CD4-positive, CD25-positive, alpha-beta regulatory T cell (primary cell): ENCODE measurements around the gene ZNF32. TPM values are rescaled to one million over a fixed set of nuclear protein-coding genes. Genes with fewer than 3 reads are reported as not detected.
A peak's percentile ranks its signal among the peaks of the same experiment; 100 is the strongest.

Experiments
- ATAC-seq, 2 donors: fragments of 150-1000 bp; cut with Tn5 transposase; one replicate each; pipeline ENCODE4 v1.10.0; 2021; ENCODE audit warnings: low read depth in 2 of 2, moderate number of reproducible peaks in 2 of 2, moderate library complexity in 1 of 2
- DNase-seq, 3 donors: peaks; one replicate each; pipeline versions ENCODE4 v3.0.0 to v3.0.0-alpha.2; 2012 to 2022; ENCODE audit warnings: mixed read lengths in 1 of 3
- H3K27ac ChIP-seq: one replicate; pipeline ENCODE4 v1.7.0; 2013; ENCODE audit warnings: mild to moderate bottlenecking, low read length; ENCODE audit not compliant: insufficient read depth, poor library complexity, severe bottlenecking
- H3K27me3 ChIP-seq: one replicate; pipeline ENCODE4 v1.7.0; 2013; ENCODE audit warnings: low read length; ENCODE audit not compliant: control insufficient read depth, insufficient read depth
- H3K36me3 ChIP-seq: one replicate; pipeline ENCODE4 v1.7.0; 2013; ENCODE audit warnings: mild to moderate bottlenecking, low read length, moderate library complexity; ENCODE audit not compliant: control insufficient read depth, insufficient read depth
- H3K4me1 ChIP-seq: 2 replicates; pipeline ENCODE4 v1.7.0; 2013; ENCODE audit warnings: mild to moderate bottlenecking, low read length; ENCODE audit not compliant: insufficient read depth, control insufficient read depth, poor library complexity, severe bottlenecking
- H3K4me3 ChIP-seq: one replicate; pipeline ENCODE4 v1.7.0; 2013; ENCODE audit warnings: low read depth, mild to moderate bottlenecking, low read length, moderate library complexity
- H3K9me3 ChIP-seq, 2 experiments: 1 replicate in 1 of 2; 2 replicates in 1 of 2; pipeline ENCODE4 v1.7.0; 2013; ENCODE audit warnings: low read length in 2 of 2, mild to moderate bottlenecking in 1 of 2, moderate library complexity in 1 of 2; ENCODE audit not compliant: control insufficient read depth in 2 of 2
- H3K27ac Mint-ChIP-seq, 3 donors: one replicate each; pipeline ENCODE4 v1.8.0; 2020 to 2022; ENCODE audit warnings: mild to moderate bottlenecking in 3 of 3, mixed read lengths in 3 of 3, moderate library complexity in 2 of 3
- H3K27me3 Mint-ChIP-seq: one replicate; pipeline ENCODE4 v1.8.0; 2022; ENCODE audit warnings: mild to moderate bottlenecking, mixed read lengths
- H3K36me3 Mint-ChIP-seq: one replicate; pipeline ENCODE4 v1.8.0; 2020; ENCODE audit warnings: mixed read lengths
- H3K4me1 Mint-ChIP-seq, 4 donors: one replicate each; pipeline ENCODE4 v1.8.0; 2020 to 2022; ENCODE audit warnings: mixed read lengths in 4 of 4, mild to moderate bottlenecking in 1 of 4
- H3K4me3 Mint-ChIP-seq, 4 donors: one replicate each; pipeline ENCODE4 v1.8.0; 2020 to 2022; ENCODE audit warnings: mild to moderate bottlenecking in 4 of 4, mixed read lengths in 4 of 4, moderate library complexity in 3 of 4
- H3K9me3 Mint-ChIP-seq, 7 donors: one replicate each; pipeline ENCODE4 v1.8.0; 2020 to 2022; ENCODE audit warnings: mixed read lengths in 7 of 7, mild to moderate bottlenecking in 3 of 7, moderate library complexity in 2 of 7
- polyA plus RNA-seq, 4 donors: library from polyadenylated mRNA; unstranded; fragments of 300-500 nt; fragmentation: Illumina TruSeq; gene quantifications; one replicate each; pipeline ENCODE4 v1.2.3, GENCODE V29; 2021
- total RNA-seq: library from RNA; stranded (reverse); gene quantifications from one replicate; pipeline ENCODE4 v1.2.3, GENCODE V29; 2022

The ZNF32 gene
- total and polyA plus RNA-seq, 5 donors from 2014 or later, result 18.6 to 82.7 (median 71.2) TPM

DNA sequence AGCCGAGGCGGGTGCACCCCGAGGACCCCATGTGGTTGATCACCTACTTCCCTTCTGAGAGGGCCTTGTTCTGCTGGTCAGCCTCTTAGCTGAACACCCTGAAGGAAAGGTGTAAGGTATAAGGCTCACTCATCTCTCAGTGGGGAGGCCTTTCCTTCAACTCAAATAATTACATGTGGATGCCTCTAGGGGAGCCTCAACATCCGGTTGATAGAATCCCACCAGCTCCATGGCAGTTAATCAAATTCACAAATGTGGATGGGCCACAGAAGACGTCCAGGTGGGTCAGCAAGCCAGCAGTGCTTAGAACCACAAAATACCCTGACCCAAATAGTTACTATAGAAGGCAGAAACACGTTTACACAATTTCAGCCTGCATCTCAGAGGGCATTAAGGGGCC lies 37.7 kb upstream of the ZNF32 start:
- Mint-ChIP-seq H3K27me3 (peaks cover 9% of the 10 kb centered on the region), H3K36me3 (no peaks in the 10 kb centered on the region), H3K27ac (no peak overlapping the region), H3K4me3 (peak overlapping the region in 1 of 4 donors; percentile 6), H3K4me1 (peaks cover 0 to 10% (median 5%) of the 10 kb centered on the region in 4 donors), H3K9me3 (peaks cover 0 to 2% (median 0%) of the 10 kb centered on the region in 7 donors)
- H3K4me1 ChIP-seq, result peaks cover 16% of the 10 kb centered on the region
- H3K27me3 ChIP-seq, result peaks cover 4% of the 10 kb centered on the region
- H3K4me3 ChIP-seq, result no peak overlapping the region
- no peaks in the 10 kb centered on the region for H3K9me3 ChIP-seq
- H3K36me3 ChIP-seq, result no peaks in the 10 kb centered on the region
- H3K27ac ChIP-seq, result no peak overlapping the region
- DNase-seq, result no peak
- no peak for ATAC-seq

DNA sequence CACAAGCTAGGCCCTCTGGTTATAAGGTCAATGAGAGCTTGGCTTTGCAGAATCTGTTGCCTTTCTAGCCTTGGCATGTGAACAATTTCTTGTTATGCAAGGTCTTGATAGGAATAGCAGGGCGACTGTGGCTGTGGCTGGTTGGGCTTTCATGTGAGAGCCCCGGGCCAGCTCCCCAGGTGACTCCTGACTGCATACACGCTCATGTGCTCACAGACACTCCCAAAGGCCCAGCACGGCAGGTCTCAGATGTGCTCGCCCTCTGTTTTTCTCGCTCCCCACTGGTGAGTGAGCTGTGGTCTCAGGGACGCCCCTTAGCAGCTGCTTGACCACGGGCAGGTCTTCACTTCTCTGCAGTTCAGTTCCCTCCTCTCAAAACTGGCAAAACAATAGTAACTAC lies 37.1 kb upstream of the ZNF32 start:
- Mint-ChIP-seq H3K4me3 (no peak overlapping the region), H3K9me3 (peaks cover 0 to 2% (median 0%) of the 10 kb centered on the region in 7 donors)
- DNase-seq, result no peak

DNA sequence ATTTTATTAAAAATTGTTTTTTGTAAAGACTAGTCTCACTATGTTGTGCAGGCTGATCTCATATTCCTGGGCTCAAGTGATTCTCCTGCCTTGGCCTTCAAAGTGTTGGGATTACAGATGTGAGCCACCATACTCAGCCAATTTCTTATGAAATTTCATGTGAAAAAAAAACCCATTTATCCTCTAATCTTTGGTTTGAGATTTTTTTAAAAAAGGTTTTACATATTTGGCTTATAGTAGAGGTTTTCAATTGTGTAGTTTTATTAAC lies 35.5 kb upstream of the ZNF32 start:
- Mint-ChIP-seq H3K27me3 (peaks cover 5% of the 10 kb centered on the region), H3K36me3 (no peaks in the 10 kb centered on the region), H3K27ac (no peak overlapping the region), H3K4me3 (no peak overlapping the region), H3K9me3 (peaks cover 0 to 2% (median 0%) of the 10 kb centered on the region in 7 donors), H3K4me1 (peaks cover 0 to 5% (median 1%) of the 10 kb centered on the region in 4 donors)
- Histone ChIP-seq H3K4me1 (peaks cover 2% of the 10 kb centered on the region), H3K36me3 (no peaks in the 10 kb centered on the region), H3K9me3 (no peaks in the 10 kb centered on the region), H3K4me3 (no peak overlapping the region), H3K27ac (no peak overlapping the region), H3K27me3 (peaks cover 1% of the 10 kb centered on the region)
- DNase-seq (no peak), ATAC-seq (no peak)

More for the DNA sequence above, 37.1 kb upstream of the ZNF32 start:
- Histone ChIP-seq H3K9me3 (no peaks in the 10 kb centered on the region), H3K27me3 (peaks cover 1% of the 10 kb centered on the region), H3K4me1 (peaks cover 15% of the 10 kb centered on the region), H3K4me3 (no peak overlapping the region), H3K36me3 (no peaks in the 10 kb centered on the region), H3K27ac (no peak overlapping the region)
- peaks cover 0 to 10% (median 5%) of the 10 kb centered on the region in 4 donors for H3K4me1 Mint-ChIP-seq
- no peaks in the 10 kb centered on the region for H3K36me3 Mint-ChIP-seq
- no peak for ATAC-seq
- peaks cover 5% of the 10 kb centered on the region for H3K27me3 Mint-ChIP-seq
- H3K27ac Mint-ChIP-seq, result no peak overlapping the region

DNA sequence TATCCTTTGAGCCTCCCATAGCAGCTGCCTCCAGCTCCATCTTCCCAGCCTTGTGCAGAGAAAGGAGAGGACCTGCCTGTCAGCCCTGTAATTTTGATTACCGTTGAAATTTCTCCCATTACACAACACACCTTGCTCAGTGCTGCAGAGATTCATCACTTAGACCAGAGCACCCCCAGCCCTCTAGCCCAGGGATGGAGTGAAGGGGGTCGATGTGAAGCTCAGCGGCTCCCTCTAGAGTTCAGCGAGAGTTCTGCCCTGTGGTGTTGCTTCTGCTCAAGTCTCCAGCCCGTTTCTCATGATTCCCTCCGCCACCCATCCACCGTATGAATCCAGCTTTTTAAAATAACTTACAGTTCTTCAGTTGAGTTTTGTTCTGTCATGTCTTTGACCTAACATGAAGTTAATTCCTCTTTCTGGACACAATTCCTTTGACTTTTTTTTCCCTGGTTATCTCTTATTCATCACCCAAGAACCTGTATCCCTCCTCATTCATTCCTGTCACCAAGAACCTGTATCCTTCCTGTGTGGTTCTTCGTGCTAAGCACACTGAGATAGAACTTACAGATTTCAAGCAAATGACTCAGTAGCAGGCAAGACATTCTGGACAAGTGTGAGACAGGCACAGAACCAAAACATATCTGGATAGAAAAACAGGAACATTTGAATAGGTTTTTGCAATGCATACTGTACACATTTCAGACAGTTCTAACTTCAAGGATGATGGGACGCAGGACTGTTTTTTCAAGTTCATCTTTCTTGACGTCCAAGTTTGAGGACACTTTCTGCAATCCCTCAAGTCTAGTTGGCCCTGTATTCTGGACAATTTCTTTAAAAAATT lies 35.0 kb upstream of the ZNF32 start:
- Mint-ChIP-seq H3K4me1 (peaks cover 0 to 5% (median 1%) of the 10 kb centered on the region in 4 donors), H3K36me3 (no peaks in the 10 kb centered on the region), H3K9me3 (peaks cover 0 to 2% (median 0%) of the 10 kb centered on the region in 7 donors), H3K27me3 (peaks cover 5% of the 10 kb centered on the region), H3K27ac (no peak overlapping the region), H3K4me3 (no peak overlapping the region)
- Histone ChIP-seq H3K4me3 (no peak overlapping the region), H3K36me3 (no peaks in the 10 kb centered on the region), H3K27me3 (peaks cover 1% of the 10 kb centered on the region), H3K27ac (no peak overlapping the region), H3K4me1 (no peaks in the 10 kb centered on the region), H3K9me3 (no peaks in the 10 kb centered on the region)
- ATAC-seq (no peak), DNase-seq (peak in 2 of 3 donors; percentile 2 to 13)

DNA sequence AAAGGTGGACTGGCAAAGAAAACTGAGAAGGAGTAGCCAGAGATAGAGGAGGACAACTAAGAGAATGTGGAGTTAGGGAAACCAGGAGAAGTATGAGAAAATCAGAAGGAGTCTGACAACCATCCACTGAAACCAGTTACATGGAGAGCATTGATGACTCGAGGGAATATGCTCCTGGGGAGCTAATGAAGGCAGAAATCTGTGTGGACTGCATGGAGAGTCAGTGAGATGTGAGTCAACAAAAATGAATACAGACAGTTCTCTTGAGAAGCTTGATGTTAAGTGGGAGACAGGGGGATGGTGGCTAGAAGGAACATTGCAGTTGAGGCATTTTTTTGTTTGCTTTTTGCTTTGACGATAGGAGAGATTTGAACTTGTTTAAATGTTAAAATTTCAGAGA lies 34.3 kb upstream of the ZNF32 start:
- Histone ChIP-seq H3K27ac (no peak overlapping the region), H3K4me1 (no peaks in the 10 kb centered on the region), H3K27me3 (peaks cover 1% of the 10 kb centered on the region), H3K4me3 (no peak overlapping the region), H3K9me3 (no peaks in the 10 kb centered on the region), H3K36me3 (no peaks in the 10 kb centered on the region)
- H3K36me3 Mint-ChIP-seq, result no peaks in the 10 kb centered on the region
- ATAC-seq (no peak), DNase-seq (no peak)
- H3K27ac Mint-ChIP-seq, result no peak overlapping the region
- H3K4me1 Mint-ChIP-seq, result peaks cover 0 to 5% (median 1%) of the 10 kb centered on the region in 4 donors
- peaks cover 5% of the 10 kb centered on the region for H3K27me3 Mint-ChIP-seq
- peaks cover 0 to 2% (median 0%) of the 10 kb centered on the region in 7 donors for H3K9me3 Mint-ChIP-seq
- no peak overlapping the region for H3K4me3 Mint-ChIP-seq

DNA sequence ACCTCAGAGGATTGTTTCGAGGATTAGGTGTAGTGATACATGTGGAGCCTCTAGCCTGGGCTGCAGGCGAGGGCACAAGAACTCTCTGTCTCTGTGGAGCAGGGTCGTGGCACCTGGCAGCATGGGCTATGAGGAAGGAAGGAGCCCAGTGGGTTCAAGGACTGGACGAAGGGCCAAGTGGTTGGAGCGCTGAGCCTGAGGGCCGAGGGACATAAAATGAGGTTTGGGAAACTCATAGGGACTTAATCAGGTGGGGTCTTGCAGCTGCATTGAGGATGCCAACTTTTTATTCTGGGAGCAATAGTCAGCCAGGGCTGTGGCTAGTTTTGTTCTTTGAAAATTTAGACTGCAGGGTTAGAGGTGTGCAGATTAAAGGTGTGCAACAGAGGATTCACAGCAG lies 33.0 kb upstream of the ZNF32 start:
- Histone ChIP-seq H3K27ac (no peak overlapping the region), H3K36me3 (no peaks in the 10 kb centered on the region), H3K4me1 (no peaks in the 10 kb centered on the region), H3K27me3 (peaks cover 1% of the 10 kb centered on the region), H3K9me3 (no peaks in the 10 kb centered on the region), H3K4me3 (no peak overlapping the region)
- ATAC-seq, result no peak
- peaks cover 0 to 2% (median 0%) of the 10 kb centered on the region in 7 donors for H3K9me3 Mint-ChIP-seq
- peaks cover 5% of the 10 kb centered on the region for H3K27me3 Mint-ChIP-seq
- DNase-seq, result no peak
- no peak overlapping the region for H3K27ac Mint-ChIP-seq
- no peak overlapping the region for H3K4me3 Mint-ChIP-seq
- peaks cover 0 to 3% (median 0%) of the 10 kb centered on the region in 4 donors for H3K4me1 Mint-ChIP-seq
- no peaks in the 10 kb centered on the region for H3K36me3 Mint-ChIP-seq

DNA sequence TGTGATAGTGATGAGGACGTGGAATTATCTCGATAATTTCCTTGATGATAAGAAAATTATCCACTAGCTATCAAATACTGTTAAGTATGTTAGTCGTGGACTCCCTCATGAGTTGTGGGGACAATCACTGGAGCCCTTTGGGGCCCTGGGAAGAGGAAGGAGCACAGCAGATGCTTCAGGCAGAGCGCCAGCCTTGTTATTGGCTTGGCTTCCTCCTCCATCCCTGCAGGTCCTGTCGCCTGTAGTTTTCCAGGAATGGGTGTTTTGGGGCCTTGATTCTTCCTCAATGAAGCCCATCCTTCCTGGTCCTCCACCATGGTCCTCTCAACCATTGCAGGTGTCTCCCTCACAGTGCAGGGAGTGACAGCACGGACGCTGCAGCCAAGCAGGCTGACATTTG lies 32.5 kb upstream of the ZNF32 start:
- H3K36me3 ChIP-seq, result no peaks in the 10 kb centered on the region
- ATAC-seq, result no peak
- H3K27ac ChIP-seq, result no peak overlapping the region
- Mint-ChIP-seq H3K27ac (no peak overlapping the region), H3K36me3 (no peaks in the 10 kb centered on the region), H3K4me3 (no peak overlapping the region), H3K4me1 (no peaks in the 10 kb centered on the region), H3K9me3 (peaks cover 0 to 2% (median 0%) of the 10 kb centered on the region in 7 donors), H3K27me3 (peaks cover 5% of the 10 kb centered on the region)
- peaks cover 1% of the 10 kb centered on the region for H3K27me3 ChIP-seq
- H3K4me1 ChIP-seq, result no peaks in the 10 kb centered on the region
- no peak for DNase-seq
- no peaks in the 10 kb centered on the region for H3K9me3 ChIP-seq
- no peak overlapping the region for H3K4me3 ChIP-seq

DNA sequence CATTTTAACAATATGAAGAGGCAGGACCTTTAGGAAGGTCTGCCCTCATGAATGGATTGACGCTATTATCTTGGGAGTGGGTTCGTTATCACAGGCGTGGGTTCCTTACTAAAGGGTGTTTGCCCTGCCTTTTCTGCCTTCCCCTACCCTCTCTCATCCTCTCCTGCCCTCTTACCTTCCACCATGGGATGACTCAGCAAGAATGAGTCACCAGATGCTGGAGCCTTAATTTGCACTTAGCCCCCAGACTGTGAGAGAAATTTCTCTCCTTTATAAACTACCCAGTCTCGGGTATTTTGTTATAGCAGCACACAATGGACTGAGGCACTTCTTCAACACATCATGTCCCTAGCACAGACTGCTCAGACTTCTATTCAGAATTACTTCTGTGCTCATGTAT lies 31.4 kb upstream of the ZNF32 start:
- Mint-ChIP-seq H3K27me3 (peaks cover 5% of the 10 kb centered on the region), H3K9me3 (peaks cover 0 to 2% (median 0%) of the 10 kb centered on the region in 7 donors), H3K4me3 (no peak overlapping the region), H3K36me3 (no peaks in the 10 kb centered on the region), H3K27ac (peak overlapping the region in 1 of 3 donors; percentile 83), H3K4me1 (no peaks in the 10 kb centered on the region)
- ATAC-seq (no peak), DNase-seq (no peak)
- Histone ChIP-seq H3K36me3 (no peaks in the 10 kb centered on the region), H3K27me3 (peaks cover 1% of the 10 kb centered on the region), H3K4me1 (no peaks in the 10 kb centered on the region), H3K9me3 (no peaks in the 10 kb centered on the region), H3K4me3 (no peak overlapping the region), H3K27ac (no peak overlapping the region)
